DMS 273 (cell line): ENCODE measurements around the gene ABCG1.

ENCODE experiments used
- DNase-seq: peaks from one replicate; lab custom pipeline; 2025; ENCODE audit not compliant: unreplicated experiment; lab: John Stamatoyannopoulos, UW

The ABCG1 gene

DNA sequence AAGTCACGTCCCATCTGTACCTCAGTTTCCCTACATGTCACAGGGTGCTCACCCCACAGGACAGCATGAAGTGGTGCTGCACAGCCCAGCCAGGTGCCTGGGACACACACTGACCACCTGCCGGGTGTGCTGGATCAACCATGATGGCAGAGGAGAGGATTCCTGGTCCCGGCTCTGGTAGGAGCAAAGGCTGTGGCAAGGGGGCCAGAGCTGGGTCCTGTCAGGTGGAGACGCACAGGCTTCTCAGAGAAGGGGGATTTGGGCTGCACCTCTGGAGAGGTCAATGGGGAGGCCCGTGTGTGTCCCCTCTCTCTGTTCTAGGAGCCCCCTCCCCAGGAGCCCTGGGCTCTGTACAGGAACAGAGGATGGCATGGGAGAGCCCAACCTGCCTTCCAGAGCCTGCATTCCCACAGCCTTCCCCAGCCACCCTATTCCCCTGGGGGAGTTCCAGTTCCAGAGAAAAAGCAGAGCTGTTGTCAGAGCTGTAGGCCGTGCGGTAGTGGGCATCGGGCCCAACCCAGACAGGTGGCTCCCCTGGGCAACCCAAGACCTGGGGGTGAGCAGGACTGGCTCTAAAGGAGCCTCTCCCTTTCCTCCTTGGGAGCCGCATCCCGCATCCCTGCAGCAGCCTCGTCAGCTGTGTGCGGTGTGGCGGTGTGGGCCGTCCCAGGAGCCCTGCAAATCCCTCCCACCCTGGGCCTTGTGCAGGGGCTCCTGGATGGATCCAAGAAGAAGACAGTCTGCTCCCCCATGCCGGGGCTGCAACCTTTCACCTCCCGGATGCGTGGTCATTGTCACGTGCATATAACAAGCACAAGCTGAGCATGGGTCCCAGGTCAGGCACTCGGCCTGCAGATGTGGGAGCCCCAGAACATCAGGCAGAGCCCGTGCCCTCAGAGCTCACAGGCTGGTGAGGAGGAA is 99.1 kb downstream of the ABCG1 start:
- no peak for DNase-seq

DNA sequence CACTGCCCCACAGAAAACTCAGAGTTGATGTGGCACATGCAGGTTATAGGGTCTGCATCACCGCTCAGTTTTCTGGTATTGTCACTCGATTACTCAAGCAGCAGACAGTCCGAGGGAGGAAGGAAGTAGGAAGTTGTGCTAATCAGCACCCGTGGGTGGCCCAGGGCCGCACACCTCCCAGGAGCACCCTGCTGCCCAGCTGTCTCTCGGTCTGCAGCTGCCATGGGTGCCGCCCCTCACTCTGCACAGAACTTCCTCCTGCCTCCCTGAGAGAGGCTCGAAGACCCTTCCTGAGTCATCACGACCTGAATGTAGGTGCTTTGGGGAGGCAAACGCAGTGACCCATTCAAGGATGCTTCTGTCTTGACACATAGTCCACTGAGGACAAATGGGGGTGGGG is 100.4 kb downstream of the ABCG1 start:
- no peak for DNase-seq

DNA sequence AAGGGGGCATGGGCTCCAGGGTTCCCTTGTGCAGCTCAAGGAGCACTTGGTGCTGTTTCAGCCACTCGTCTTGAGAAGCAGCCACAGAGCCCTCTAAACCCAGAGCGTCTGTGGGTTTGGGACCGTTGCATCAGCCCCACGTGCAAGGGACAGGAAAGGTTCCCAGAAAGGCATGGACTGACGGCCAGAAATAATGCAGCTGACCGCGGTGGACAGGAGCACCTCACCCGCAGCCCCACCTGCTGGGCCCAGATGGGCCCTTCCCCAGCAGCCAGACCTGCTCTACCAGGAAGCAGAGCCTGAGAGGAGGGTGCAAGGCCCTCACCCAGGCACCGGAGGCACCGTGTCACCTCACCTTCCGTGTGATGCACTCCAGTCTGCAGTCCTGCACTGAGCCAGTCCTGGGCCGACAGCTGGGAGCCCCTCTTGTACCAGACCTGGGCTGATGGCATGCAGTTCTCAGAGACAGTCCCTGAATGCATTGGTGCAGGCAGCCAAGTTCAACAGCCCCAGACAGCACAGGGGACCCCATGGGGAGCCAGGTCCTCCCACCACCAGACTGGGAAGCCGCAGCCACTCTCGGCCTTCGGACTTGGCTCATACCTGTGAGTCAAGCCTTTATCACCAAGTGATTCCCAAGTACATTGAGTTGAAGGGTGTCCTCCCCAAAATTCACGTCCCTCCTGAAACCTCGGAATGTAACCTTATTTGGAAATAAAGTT is 101.1 kb downstream of the ABCG1 start:
- no peak for DNase-seq

DNA sequence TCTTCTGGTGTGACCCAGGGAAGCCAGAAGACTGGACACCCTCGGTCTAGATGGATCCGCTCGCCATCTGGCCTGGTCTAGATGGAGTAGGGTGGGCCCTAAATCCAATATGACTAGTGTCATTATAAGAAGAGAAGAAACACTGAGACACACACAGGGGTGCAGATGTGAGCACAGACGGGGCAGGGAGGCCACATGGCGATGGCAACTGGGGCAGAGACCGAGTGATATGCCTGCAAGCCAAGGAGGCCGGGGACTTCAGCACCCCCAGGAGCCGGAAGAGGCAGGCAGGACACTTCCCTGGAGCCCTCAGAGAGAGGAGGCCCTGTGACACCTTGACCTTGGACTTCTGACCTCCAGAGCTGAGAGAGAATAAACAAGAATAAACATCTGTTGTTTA is 101.9 kb downstream of the ABCG1 start:
- no peak for DNase-seq

DNA sequence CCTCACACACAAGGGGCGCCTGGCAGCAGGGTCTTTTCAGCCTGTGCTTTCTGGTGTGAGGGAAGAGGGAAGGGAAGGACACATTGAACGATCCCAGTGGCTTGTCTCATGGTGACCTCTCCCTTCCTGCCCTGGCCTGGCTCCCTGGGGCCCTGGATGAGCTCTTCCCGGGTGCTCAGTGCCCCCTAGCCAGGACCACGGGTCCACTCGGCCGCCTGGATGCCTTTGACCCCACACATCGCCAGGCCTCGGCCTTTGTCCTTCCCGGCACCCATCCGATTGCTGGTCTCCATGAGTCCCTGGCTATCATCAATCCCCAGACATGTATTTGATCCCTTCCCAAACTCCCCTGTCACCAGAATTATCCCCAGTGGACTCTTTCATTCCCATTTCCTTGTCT is 102.3 kb downstream of the ABCG1 start:
- no peak for DNase-seq

DNA sequence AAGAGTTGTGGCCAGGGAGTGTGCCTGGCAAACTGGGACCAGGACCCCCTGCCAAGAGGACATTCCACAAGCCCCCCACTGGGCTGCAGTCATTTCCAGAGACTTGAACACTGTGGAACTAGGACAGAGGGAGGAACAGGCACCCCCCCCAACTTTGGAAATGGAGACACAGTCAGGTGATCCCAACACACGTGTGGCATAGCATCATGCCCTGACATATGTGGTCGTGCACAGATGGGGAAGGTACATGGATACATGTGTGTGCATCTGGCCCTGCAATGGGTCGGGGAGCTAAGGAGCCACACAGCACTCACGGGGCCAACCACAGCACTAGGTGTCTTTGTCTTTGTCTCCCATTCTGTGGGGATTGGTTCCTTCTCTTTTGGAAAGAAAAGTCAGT is 102.9 kb downstream of the ABCG1 start:
- DNase-seq: no peak

DNA sequence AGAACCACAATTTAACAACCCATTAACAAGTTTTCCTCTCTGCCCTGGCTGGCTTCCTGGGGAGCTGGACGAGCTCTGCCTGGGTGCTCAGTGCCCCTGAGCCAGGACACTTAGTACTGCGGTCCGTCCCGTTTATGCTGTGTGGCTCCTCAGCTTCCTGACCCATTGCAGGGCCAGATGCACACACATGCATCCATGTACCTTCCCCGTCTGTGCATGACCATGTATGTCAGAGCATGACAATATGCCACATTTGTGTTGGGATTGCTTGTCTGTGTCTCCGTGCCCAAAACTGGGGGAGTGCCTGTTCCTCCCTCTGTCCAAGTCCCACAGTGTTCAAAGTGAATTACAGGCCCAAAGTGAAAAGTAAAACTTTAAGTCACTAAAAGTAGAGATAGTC is 106.0 kb downstream of the ABCG1 start:
- no peak for DNase-seq

DNA sequence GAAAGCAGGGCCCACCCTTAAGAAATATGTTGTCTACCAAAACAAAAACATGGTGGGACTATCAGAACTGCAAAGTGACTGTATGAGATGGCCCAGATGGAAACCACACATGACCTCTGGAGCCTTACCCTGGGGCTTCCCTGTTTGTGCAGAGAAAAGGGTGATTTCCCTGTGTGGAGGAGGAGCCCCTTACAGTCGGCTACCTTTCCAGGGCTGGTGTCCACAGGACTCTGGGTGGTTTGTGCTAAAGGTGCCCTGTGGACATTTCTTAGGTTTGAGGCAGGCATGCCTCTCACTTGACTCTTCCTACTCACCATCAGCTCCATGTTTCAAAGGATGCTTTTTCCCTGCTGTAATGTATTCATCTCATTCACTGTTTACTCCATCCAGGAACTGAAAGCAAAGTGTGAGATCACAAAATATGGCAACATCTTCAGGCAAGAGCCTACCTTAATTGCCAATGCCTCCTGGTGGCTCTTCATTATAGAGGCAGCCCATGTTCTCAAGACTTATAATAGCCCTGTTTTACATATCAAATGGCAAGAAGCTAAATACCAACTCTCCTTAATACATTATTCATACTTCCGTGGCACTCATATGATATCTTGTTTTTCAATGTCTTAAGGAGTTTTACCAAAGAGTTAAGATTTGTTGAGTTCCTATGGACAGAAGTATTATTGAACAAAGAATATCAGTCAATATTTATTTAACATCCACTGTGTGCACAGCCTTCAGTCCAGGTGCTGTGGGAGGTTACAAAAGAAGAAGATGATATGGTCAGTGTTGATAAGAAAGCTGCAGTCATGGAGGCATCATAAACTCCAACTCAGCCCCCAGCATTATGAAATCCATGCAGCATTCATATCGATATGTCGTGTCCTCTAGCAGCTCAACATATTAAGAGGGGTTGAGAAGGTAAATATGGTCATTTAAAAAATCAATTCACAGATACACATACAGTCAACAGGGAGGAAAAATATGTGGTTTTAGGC is 111.7 kb downstream of the ABCG1 start:
- DNase-seq: no peak

DNA sequence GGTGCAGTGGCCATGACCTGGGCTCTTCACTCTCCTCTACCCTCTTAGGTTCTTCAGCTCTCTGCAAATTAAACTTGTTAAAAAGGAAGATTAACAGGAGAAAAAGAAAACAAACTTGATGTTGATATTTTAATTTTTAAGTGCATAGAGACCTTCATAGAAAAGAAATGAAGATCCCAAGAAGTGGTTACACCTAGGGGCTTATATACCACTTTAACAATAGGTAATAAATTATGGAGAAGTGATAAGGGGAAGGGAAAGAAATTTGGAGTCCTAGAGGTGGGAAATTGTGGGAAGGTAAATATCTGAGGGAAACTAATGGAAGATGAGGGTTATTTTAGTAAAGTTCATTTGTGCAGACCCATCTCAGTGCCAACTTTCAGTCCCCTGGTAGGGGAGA is 112.7 kb downstream of the ABCG1 start:
- DNase-seq: no peak

DNA sequence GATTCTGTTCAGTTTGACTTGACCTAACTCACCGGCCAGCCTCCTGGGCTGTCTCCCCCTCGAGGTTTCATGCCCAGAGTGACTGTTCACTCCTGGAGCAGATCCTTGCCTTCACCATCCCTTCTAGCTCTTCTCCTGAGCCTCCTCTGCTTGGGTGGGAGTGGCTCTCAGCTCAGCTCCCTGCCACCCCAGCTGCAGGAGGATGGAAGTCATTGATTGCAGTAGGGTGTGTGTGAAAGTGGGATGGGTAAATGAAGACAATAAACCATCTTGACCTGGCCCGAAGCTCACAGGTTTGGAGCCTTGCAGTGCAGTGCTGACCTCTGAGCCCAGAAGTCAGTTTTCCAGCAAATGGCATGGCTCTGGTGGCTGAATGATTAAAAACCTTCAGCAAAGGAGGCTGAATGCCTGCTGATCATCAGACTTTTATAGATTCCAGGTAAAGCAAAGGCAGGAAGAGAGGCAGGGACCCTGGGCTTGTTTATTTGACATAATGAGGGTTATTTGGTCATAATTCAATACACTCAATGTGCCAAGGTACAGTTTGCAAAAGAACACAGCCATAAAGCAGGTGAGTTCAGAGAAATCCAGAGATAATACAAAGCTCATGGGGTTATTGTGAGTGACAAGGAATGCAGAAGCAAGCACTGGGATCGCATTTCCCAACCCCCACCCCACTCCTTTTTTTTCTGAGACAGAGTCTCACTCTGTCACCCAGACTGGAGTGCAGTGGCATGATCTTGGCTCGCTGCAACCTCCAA is 113.8 kb downstream of the ABCG1 start:
- no peak for DNase-seq

DNA sequence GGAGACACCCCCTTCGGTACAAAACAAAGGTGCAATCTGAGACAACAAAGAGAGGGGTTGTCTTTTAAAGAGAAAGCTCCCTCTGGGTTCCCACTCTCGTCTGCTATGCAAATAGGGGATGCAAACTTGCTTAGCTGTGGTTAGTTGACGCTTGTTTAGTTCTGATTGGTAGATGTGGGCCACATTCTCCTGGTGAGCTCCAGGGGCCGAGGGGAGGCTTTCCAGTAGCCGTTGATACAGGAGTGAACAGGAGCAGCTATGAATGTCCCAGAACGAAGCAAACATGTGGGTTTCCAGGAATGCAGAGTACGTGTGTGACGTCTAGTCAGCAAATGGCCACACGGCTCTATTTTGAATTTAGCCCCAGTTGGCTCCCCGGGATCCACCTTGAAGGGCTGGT is 117.1 kb downstream of the ABCG1 start:
- no peak for DNase-seq

DNA sequence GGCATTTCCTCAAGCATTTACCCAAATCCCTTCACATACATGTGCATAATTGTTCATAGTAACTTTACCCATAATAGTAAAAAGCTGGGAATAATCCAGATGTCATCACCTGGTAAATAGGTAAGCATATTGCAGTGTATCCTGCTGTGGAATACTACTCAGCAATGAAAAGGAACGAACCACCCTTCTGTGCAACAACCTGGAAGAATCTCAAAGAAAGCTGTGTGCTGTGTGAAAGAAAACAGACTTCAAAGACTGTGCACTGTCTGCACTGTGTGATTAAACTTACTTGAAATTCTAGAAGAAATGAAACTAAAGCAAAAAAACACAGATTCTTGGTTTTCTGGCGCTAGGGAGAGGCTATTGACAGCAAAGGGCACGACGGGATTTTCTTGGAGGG is 118.3 kb downstream of the ABCG1 start:
- DNase-seq: no peak

DNA sequence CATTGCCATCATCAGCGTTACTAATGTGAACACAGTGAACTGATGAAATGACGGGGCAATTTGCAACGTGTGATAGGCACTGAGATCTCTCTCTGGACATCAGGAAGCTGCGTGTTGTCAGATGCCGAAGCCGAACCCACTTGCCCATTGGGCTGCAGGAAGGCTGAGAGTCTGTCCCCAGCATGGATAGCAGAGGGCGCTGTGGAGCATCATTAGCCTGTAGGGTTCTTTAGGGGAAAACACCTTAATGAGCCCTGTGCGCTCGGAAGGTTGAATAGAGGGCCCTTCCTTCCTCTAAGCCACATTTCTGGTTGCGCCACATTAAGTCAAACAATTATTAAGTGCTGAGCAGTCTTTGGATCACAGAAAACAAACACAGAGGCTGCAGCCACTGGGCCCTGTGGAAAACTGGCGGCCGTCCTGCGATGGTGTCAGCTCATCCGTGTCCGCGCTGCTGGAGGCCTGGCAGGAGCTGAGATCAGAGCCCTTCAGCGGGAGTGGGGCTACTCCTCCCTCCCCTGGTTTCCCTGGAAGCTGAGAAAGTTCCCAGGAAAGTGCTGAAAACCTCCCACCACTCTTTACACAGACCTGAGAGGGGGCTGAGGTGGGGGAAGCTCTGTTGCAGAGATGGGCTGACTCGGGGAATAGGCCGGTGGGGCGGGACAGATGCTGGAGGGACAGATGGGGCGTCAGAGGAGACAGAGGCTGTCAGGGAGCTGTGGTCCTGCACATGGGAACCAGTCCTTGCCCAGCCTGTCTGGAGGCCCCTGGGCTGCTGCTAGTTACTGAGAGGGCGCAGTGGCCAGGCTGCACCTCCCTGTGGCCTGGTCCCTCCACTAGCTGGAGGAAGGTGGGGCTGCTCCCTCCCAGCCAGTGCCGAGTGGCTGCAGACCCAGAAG is 119.1 kb downstream of the ABCG1 start:
- peak; percentile 78 for DNase-seq

DNA sequence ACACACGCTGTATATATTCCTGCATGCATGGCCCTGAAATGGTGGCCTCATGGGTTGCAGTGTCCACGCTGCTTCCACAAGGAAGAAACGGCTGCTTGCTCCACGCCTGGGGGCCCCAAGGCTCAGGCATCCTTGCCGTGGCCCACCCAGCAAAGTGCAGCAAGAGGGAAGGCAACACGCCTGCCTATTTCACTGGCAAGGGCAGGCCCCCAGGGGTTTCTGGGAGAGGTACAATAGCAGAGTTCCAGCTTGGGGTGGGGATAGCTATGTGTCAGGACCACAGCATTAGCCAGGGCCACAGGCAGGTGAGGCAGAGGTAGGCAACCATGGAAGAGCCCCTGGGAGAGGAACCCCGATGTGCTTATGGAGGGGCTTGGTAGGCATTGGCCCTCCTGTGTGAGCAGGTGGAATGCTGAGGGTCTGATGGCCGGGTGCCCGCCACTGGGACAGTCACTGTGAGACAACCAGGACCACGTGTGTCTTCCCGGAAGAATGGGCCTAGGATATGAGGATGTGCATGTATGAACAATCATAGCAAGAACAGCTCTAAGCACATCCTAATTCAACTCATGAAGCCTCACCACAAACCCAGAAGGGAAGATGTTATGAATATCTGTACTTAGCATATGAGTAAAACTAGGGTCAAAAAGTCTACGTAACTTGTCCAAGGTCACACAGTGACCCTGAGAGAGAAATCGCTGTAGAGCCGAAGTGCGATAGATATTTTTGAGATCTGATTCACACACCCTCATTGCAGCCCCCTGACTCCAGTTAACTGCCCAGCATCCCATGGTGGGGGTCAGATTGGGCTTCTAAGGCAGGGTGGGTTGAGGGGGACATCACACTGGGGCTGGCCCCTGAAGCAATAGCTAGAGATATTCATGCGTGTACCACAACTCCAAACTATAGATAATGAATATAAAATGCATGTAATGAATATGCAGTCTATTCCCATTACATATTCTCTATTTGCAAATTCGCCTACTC is 120.1 kb downstream of the ABCG1 start:
- DNase-seq: no peak

DNA sequence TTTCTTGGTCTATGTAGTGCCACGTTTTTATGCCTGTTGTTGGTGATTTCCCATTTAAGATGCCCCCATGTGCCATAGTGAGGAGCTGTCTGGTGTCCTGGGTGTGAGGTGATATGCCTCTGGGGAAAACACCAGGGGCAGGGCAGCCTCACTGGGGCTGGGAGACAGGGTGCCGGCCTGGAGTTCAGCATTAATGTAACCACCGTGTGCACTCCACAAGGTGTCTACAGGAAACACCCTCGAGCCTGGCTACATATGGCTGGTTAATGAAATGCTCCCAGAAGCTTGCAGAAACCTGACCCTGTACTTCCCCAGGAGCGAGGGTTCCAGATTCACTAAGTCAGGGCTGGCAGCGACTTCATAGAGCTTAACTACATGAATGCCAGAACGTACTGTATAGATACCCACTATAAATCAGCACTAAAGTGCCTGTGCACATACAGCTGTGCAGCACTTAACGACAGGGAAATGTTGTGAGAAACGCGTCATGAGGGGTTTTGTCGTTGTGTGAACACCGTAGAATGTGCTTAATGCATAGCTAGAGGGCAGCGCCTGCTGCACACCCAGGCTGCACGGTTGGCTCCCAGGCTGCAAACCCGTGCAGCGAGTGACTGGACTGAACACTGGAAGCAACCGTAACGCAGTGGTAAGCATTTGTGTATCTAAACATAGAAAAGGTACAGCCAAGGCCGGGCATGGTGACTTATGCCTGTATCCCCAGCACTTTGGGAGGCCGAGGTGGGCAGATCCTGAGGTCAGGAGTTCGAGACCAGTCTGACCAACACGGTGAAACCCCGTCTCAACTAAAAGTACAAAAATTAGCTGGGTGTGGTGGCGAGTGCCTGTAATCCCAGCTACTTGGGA is 121.5 kb downstream of the ABCG1 start:
- peak; percentile 31 for DNase-seq

DNA sequence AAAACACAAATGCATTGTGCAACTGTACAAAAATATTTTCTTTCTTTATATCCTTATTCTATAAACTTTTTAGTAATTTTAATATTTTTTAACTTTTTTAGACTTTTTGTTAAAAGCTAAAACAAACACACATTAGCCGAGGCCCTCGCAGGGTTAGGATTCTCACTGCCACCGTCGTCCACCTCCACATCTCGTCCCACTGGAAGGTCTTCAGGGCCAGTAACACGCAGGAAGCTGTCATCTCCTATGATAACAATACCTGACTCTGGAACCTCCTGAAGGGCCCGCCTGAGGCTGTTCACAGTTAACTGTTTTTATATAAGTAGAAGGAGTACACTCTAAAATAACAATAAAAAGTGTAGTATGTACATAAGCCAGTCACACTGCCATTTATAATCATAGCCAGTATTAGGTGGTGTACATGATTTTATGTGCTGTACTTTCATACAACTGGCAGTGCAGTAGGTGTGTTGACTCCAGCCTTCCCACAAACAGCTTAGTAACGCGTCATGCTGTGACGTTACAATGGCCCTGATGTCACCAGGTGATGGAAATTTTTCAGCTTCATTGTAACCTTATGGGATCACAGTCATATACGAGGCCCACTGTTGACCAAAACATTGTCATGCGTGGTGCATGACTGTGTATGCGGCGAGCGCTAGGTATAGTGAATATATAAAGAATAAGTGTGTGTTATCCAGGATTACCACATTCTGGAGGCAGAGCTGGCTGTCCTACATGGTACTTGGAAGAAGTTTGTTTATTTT is 123.0 kb downstream of the ABCG1 start:
- DNase-seq: no peak

DNA sequence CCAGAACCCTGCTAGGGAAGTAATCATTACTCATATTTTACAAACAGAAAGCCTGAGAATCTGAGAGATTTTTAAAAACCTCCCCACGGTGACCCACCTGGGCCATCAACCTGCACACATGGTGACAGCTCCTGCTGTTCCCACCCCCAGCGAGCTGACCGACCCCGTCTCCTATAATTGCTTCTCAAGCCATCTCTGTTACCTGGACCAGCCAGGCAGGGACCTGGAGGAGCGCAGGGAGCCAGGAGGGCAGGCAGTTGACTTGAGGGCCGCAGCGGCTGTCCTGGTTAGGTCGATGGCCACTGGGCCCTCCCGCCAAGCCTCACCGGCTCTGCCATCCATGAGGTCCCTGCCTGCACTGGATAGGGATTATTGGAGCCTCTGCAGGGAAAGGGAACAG is 124.2 kb downstream of the ABCG1 start:
- DNase-seq: no peak
